GM12878 (cell line): ENCODE measurements around the gene RPL10. TPM values are rescaled to one million over a fixed set of nuclear protein-coding genes. Genes with fewer than 3 reads are reported as not detected.

Experiments used
- ASH2L ChIP-seq: fragments of 300-600, 200-600 bp; sonication (generic); IDR thresholded peaks from 2 replicates; pipeline ENCODE4 v1.6.1; 2017; ENCODE audit warnings: low read depth, mild to moderate bottlenecking, borderline replicate concordance
- BCL11A ChIP-seq: IDR thresholded peaks from 2 replicates; pipeline ENCODE4 v1.6.1; 2011; ENCODE audit warnings: low read depth, low read length
- CHD4 ChIP-seq: fragments of 200-600 bp; sonication (generic); IDR thresholded peaks from 2 replicates; pipeline ENCODE4 v1.6.1; 2016; ENCODE audit warnings: mild to moderate bottlenecking
- E2F4 ChIP-seq: IDR thresholded peaks from 2 replicates; pipeline ENCODE4 v1.6.1; 2012; ENCODE audit warnings: low read depth, low read length, improper control_type of control experiment
- EGR1 ChIP-seq, 2 experiments: IDR thresholded peaks; 1 replicate in 1 of 2; 2 replicates in 1 of 2; pipeline ENCODE4 v1.6.1; 2011 to 2012; ENCODE audit warnings: low read depth in 2 of 2, low read length in 2 of 2, borderline replicate concordance in 1 of 2, mild to moderate bottlenecking in 1 of 2, moderate library complexity in 1 of 2
- ETV6 ChIP-seq, 2 experiments: fragments of 450-650 bp in 1 of 2; IDR thresholded peaks in 1 of 2; conservative IDR thresholded peaks in 1 of 2; 2 replicates each; pipeline ENCODE4 v1.6.1; 2014; ENCODE audit warnings: antibody characterized with exemption in 1 of 2, borderline replicate concordance in 1 of 2, low read depth in 1 of 2, mild to moderate bottlenecking in 1 of 2, moderate library complexity in 1 of 2
- NKRF ChIP-seq: fragments of 450-650 bp; conservative IDR thresholded peaks from 2 replicates; pipeline ENCODE4 v1.6.1; 2017; ENCODE audit warnings: mild to moderate bottlenecking, moderate library complexity
- RAD21 ChIP-seq: IDR thresholded peaks from 2 replicates; pipeline ENCODE4 v1.6.1; 2011; ENCODE audit warnings: mild to moderate bottlenecking, low read depth, low read length, moderate library complexity; ENCODE audit not compliant: insufficient read depth
- RB1 ChIP-seq: fragments of 450-650 bp; formaldehyde crosslinking; IDR thresholded peaks from 2 replicates; pipeline ENCODE4 v1.6.1; 2017; ENCODE audit warnings: mild to moderate bottlenecking, borderline replicate concordance
- SMAD1 ChIP-seq: fragments of 450-650 bp; IDR thresholded peaks from 2 replicates; pipeline ENCODE4 v1.6.1; 2018; ENCODE audit warnings: mild to moderate bottlenecking, low read depth; ENCODE audit not compliant: partially characterized antibody
- SP1 ChIP-seq: IDR thresholded peaks from one replicate; pipeline ENCODE4 v1.6.1; 2011; ENCODE audit warnings: low read depth, low read length
- SUZ12 ChIP-seq: fragments of 200-600 bp; sonication (generic); IDR thresholded peaks from one replicate; pipeline ENCODE4 v1.6.1; 2018; ENCODE audit warnings: antibody characterized with exemption, mild to moderate bottlenecking; ENCODE audit not compliant: unreplicated experiment
- ZBTB40 ChIP-seq: fragments of 450-650 bp; IDR thresholded peaks from 2 replicates; pipeline ENCODE4 v1.6.1; 2016; ENCODE audit warnings: mild to moderate bottlenecking, moderate library complexity, borderline replicate concordance
- polyA plus RNA-seq, 11 experiments: library from polyadenylated mRNA; depleted of rRNA in 4 of 11; unstranded in 6 of 11; stranded (reverse) in 5 of 11; fragments of >200 nt; fragmentation: Nextera tagmentation in 4 of 11; fragmentation: Illumina TruSeq in 1 of 11; extraction: Ambion mirVana in 4 of 11; extraction: Trizol in 1 of 11; gene quantifications; 1 replicate in 1 of 11; 2 replicates in 10 of 11; pipeline versions ENCODE4 v1.2.1 to v1.2.3, GENCODE V29; 2011 to 2016; ENCODE audit warnings: inconsistent platforms in 2 of 11, missing spikeins in 2 of 11, low read depth in 1 of 11
- total RNA-seq, 4 experiments: library from RNA; depleted of rRNA in 3 of 4; stranded (reverse); fragments of >200 nt in 3 of 4; fragmentation: Illumina TruSeq in 1 of 4; extraction: Trizol in 1 of 4; gene quantifications; 2 replicates each; pipeline versions ENCODE4 v1.2.1 to v1.2.3, GENCODE V29; 2013 to 2021
- TF ChIP-seq, protein P1 (sequence below): IDR thresholded peaks from 2 replicates; pipeline ENCODE4 v1.6.1; 2012; ENCODE audit warnings: low read depth, low read length, improper control_type of control experiment

Gene RPL10
- total and polyA plus RNA-seq, 10 of the 15 experiments (the other 5 are each of a cell fraction or from before 2014, with no cell fraction given): 1,938 to 7,222 (median 4,494) TPM

GRCh38 chrX:154396973-154397887 lies 947 bp upstream of the RPL10 start (continued):
- 0 out of 2 replicates have a peak, but pooled peaks have one; percentile 29 for TF ChIP-seq NKRF
- TF ChIP-seq EGR1 (IDR thresholded peaks at IDR 0.05; ENCODE audit: borderline replicate concordance in 1 of 2, low read depth in 2 of 2, low read length in 2 of 2): peak; percentile 48 to 58; a peak in 2 of 3 replicates
- TF ChIP-seq SMAD1: no peak
- TF ChIP-seq RB1: no peak
- TF ChIP-seq SP1: no peak
- TF ChIP-seq CHD4: no peak
- TF ChIP-seq BCL11A: no peak
- TF ChIP-seq ASH2L: no peak
- TF ChIP-seq, protein P1, sequence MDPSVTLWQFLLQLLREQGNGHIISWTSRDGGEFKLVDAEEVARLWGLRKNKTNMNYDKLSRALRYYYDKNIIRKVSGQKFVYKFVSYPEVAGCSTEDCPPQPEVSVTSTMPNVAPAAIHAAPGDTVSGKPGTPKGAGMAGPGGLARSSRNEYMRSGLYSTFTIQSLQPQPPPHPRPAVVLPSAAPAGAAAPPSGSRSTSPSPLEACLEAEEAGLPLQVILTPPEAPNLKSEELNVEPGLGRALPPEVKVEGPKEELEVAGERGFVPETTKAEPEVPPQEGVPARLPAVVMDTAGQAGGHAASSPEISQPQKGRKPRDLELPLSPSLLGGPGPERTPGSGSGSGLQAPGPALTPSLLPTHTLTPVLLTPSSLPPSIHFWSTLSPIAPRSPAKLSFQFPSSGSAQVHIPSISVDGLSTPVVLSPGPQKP: no peak
- TF ChIP-seq SUZ12: no peak
- no peak for TF ChIP-seq E2F4
- TF ChIP-seq ZBTB40: no peak
- TF ChIP-seq ETV6 (conservative IDR thresholded peaks at IDR 0.05 in 1 of 2, IDR thresholded peaks at IDR 0.05 in 1 of 2; ENCODE audit: borderline replicate concordance in 1 of 2, low read depth in 1 of 2): no peak
- no peak for TF ChIP-seq RAD21
